ENCODE results near the gene NBL1. TPM values are rescaled to one million over a fixed set of nuclear protein-coding genes. Genes with fewer than 3 reads are reported as not detected.

The NBL1 gene
- total and polyA plus RNA-seq, 9 of the 15 experiments (the other 6 are each of a cell fraction or from before 2014, with no cell fraction given): 0.10 to 3.7 (median 1.8) TPM; not detected in 1

- no peak for TF ChIP-seq ZNF239 (CRISPR knock-in tag; IDR thresholded peaks at IDR 0.05)
- peak in 1 of 2 experiments; percentile 75; a peak in 1 of 4 replicates for TF ChIP-seq ZNF639 (CRISPR knock-in tag; conservative IDR thresholded peaks at IDR 0.05 in 1 of 2, IDR thresholded peaks at IDR 0.05 in 1 of 2)
- no peak for TF ChIP-seq HSF4 (CRISPR knock-in tag; IDR thresholded peaks at IDR 0.05; ENCODE audit: borderline replicate concordance)
- TF ChIP-seq ZC3H8 (IDR thresholded peaks at IDR 0.05): no peak
- no peak for TF ChIP-seq ZNF589 (CRISPR knock-in tag; IDR thresholded peaks at IDR 0.05; ENCODE audit: low read depth)
- no peak for TF ChIP-seq E2F1 (CRISPR knock-in tag; IDR thresholded peaks at IDR 0.05)
- TF ChIP-seq ZBTB2 (IDR thresholded peaks at IDR 0.05): no peak
- no peak for TF ChIP-seq DDX20 (tag; IDR thresholded peaks at IDR 0.05; ENCODE audit: low read depth)
- TF ChIP-seq DEAF1 (CRISPR knock-in tag; IDR thresholded peaks at IDR 0.05): 0 out of 2 replicates have a peak, but pooled peaks have one; percentile 22
- TF ChIP-seq RREB1 (CRISPR knock-in tag; IDR thresholded peaks at IDR 0.05): peak; percentile 64; the same call in 1 of the 2 replicates
- no peak for TF ChIP-seq ZNF140 (CRISPR knock-in tag; IDR thresholded peaks at IDR 0.05)
- no peak for TF ChIP-seq ZNF449 (CRISPR knock-in tag; IDR thresholded peaks at IDR 0.05)
Measured at GRCh38 chr1:19596714-19597495, 47.2 kb upstream of the NBL1 start (continued).
